Mesothelial cell of epicardium (in vitro differentiated cells): ENCODE measurements around the gene RLBP1. TPM values are rescaled to one million over a fixed set of nuclear protein-coding genes. Genes with fewer than 3 reads are reported as not detected.
A peak's percentile ranks its signal among the peaks of the same experiment; 100 is the strongest.

Experiments
- DNase-seq, 2 experiments: peaks; one replicate each; pipeline ENCODE4 v3.0.0; 2021; ENCODE audit warnings: low spot score in 2 of 2; ENCODE audit not compliant: unreplicated experiment in 2 of 2
- H3K27ac Mint-ChIP-seq: 2 replicates; pipeline ENCODE4 v1.8.0; 2021; ENCODE audit warnings: mixed read lengths
- H3K27me3 Mint-ChIP-seq: 2 replicates; pipeline ENCODE4 v1.8.0; 2021; ENCODE audit warnings: low read depth, mixed read lengths
- H3K36me3 Mint-ChIP-seq: 2 replicates; pipeline ENCODE4 v1.8.0; 2021; ENCODE audit warnings: mixed read lengths
- H3K4me1 Mint-ChIP-seq: 2 replicates; pipeline ENCODE4 v1.8.0; 2021; ENCODE audit warnings: mixed read lengths
- H3K4me3 Mint-ChIP-seq: 2 replicates; pipeline ENCODE4 v1.8.0; 2021; ENCODE audit warnings: mild to moderate bottlenecking, moderate library complexity, mixed read lengths
- H3K9me3 Mint-ChIP-seq: 2 replicates; pipeline ENCODE4 v1.8.0; 2021; ENCODE audit warnings: mixed read lengths
- total RNA-seq: library from RNA; stranded (reverse); gene quantifications from 3 replicates; pipeline ENCODE4 v1.2.1, GENCODE V29; 2021
- TF ChIP-seq, protein P1 (sequence below): fragments of 200-600 bp; sonication (generic); IDR thresholded peaks from one replicate; pipeline ENCODE4 v1.5.0; 2021; ENCODE audit warnings: antibody characterized with exemption; ENCODE audit not compliant: unreplicated experiment

The RLBP1 gene
- total RNA-seq, 1 donor from 2014 or later: not detected

DNA sequence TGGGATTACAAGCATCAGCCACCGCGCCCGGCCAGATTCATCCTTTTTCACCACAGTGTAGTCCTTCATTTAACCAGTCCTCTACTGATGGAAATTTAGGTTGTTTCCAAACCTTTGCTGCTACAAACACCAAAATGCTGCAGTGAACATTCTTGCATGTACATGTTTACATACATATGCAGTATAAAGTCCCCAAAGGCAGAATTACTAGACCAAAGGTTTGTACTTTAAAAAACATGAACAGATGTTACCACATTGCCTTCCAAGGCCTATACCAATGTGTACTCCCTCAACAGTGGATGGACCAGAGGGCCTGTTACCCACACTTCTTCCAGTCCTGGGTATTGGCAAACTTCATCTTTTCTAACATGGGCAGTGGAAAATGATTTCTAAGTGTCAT is 51.0 kb downstream of the RLBP1 start:
- peaks cover 2% of the 10 kb centered on the region for H3K36me3 Mint-ChIP-seq
- H3K4me3 Mint-ChIP-seq: no peak overlapping the region

DNA sequence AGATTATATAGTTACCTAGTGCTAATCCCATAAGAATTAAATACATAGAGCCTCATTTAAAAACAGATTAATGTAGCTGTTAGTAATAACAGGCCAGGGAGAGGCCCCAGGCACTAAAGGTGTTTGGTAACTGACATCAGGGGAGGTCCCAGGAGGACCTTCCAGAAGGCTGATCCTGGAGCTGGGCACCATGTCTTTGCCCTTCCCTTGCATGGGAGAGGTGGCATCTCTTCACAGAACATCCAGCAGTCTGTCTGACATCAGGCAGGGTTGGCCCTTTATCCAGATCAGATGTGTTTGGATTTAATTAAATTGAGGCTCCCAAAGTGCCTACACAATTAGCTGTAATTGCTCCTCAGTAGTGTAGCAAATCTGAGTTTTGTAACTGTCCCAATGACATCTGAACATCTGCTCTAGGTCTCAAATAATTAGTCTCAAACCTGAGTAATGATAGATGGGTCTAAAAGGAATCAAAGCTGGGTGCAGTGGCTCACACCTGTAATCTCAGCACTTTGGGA is 53.0 kb downstream of the RLBP1 start:
- Mint-ChIP-seq H3K4me3 (no peak overlapping the region), H3K4me1 (peaks cover 21% of the 10 kb centered on the region), H3K9me3 (no peaks in the 10 kb centered on the region), H3K27me3 (no peaks in the 10 kb centered on the region), H3K36me3 (peaks cover 2% of the 10 kb centered on the region), H3K27ac (no peak overlapping the region)
- no peak for DNase-seq
- TF ChIP-seq, protein P1, sequence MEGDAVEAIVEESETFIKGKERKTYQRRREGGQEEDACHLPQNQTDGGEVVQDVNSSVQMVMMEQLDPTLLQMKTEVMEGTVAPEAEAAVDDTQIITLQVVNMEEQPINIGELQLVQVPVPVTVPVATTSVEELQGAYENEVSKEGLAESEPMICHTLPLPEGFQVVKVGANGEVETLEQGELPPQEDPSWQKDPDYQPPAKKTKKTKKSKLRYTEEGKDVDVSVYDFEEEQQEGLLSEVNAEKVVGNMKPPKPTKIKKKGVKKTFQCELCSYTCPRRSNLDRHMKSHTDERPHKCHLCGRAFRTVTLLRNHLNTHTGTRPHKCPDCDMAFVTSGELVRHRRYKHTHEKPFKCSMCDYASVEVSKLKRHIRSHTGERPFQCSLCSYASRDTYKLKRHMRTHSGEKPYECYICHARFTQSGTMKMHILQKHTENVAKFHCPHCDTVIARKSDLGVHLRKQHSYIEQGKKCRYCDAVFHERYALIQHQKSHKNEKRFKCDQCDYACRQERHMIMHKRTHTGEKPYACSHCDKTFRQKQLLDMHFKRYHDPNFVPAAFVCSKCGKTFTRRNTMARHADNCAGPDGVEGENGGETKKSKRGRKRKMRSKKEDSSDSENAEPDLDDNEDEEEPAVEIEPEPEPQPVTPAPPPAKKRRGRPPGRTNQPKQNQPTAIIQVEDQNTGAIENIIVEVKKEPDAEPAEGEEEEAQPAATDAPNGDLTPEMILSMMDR: no peak

More for the DNA sequence above, 51.0 kb downstream of the RLBP1 start:
- DNase-seq: no peak
- TF ChIP-seq, protein P1: no peak
- Mint-ChIP-seq H3K27ac (no peak overlapping the region), H3K9me3 (no peaks in the 10 kb centered on the region), H3K27me3 (no peaks in the 10 kb centered on the region), H3K4me1 (peaks cover 17% of the 10 kb centered on the region)

DNA sequence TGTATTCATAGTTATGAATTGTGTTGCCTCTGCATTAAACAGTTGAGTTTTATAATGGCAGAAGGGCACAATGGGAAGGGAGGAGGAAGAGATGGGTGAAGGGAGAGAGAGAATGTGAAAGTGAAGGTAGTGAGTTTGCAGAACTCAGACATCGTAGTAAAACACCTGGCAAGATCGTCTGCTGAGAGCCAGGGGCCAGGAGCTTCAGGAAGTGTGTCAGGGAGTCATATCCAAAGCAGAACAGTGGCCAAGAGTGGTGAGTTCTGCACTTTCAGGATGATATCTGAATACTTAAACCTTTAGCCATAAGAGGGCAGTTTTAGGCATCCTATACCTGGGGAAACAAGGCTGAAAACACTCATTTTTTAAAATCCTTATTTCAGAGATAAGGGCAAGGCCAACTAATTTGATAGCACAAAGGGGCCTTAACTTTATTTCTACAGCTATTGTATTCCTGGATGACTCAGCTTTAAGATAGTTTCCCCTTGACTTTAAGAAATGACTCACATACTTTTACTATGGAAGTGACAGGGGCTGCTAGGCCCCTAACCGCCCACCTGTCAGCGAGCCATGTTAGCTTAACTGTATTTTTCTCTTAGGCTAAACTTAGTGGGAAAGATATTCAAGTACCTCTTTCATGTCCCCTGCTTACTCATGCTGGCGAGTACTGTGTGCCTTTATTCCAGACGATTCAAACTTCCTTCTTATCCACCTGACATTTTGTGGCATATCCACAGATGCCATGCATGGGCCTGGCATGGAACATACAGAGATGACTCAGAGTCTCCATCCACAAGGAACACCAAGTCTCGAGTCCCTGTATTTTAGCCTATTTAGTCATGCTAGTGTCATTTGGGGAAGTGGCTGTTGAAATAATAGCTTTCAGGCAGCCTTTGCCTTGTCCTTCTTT is 53.9 kb downstream of the RLBP1 start:
- Mint-ChIP-seq H3K4me3 (no peak overlapping the region), H3K9me3 (no peaks in the 10 kb centered on the region), H3K27ac (no peak overlapping the region), H3K27me3 (no peaks in the 10 kb centered on the region), H3K36me3 (peaks cover 2% of the 10 kb centered on the region), H3K4me1 (peaks cover 25% of the 10 kb centered on the region)
- TF ChIP-seq, protein P1: no peak
- DNase-seq: no peak

DNA sequence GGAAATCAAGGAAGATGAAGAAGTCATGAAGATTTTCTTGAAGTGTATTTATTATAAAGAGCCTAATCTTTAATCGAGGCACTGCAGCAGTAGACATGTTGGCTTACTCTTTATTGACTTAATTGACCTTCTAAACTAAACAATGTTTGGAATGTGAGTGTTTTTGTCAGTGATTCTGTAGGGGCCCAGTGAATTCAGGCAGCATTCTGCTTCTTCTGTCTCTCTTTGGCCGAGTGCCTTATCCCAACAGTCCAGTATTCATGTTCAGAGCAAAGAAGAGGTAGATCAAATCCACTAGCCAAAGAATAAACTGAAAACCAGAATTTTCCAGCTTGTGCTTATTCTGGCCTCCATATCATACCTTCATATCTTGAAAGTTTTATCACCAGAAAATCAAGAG is 55.7 kb downstream of the RLBP1 start:
- DNase-seq: no peak
- H3K4me3 Mint-ChIP-seq: no peak overlapping the region
- no peaks in the 10 kb centered on the region for H3K9me3 Mint-ChIP-seq
- peaks cover 25% of the 10 kb centered on the region for H3K4me1 Mint-ChIP-seq
- H3K36me3 Mint-ChIP-seq: peaks cover 2% of the 10 kb centered on the region
- TF ChIP-seq, protein P1: no peak
- peak overlapping the region; percentile 66 for H3K27ac Mint-ChIP-seq
- no peaks in the 10 kb centered on the region for H3K27me3 Mint-ChIP-seq

DNA sequence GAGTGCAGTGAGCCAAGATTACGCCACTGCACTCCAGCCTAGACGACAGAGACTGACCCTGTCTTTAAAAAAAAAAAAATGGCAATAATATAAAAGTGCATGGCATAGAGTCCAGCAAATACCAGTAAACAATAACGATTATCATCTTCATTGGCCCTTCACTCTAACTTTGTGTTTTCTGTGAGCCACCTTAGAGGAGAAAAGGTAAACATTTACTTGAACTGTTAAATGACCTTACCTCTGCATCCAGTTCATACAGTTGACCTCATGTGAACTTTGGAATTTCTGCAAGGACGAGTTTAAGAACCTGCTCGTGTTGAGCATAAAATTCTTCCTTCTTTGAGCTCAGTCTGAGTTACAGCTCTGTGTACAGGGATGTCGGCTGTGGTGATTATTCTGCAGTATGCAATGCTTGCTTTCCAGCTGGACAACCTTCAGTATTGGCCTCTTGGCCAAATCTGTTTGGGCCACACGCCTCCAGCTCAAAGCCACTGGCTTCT is 56.6 kb downstream of the RLBP1 start:
- Mint-ChIP-seq H3K27ac (no peak overlapping the region), H3K27me3 (no peaks in the 10 kb centered on the region)

More for the DNA sequence above, 56.6 kb downstream of the RLBP1 start:
- DNase-seq: no peak
- peaks cover 1% of the 10 kb centered on the region for H3K36me3 Mint-ChIP-seq
- TF ChIP-seq, protein P1: no peak
- H3K4me3 Mint-ChIP-seq: no peak overlapping the region
- H3K4me1 Mint-ChIP-seq: peaks cover 25% of the 10 kb centered on the region
- H3K9me3 Mint-ChIP-seq: no peaks in the 10 kb centered on the region
